ENCODE results near the gene MRPL2. TPM values are rescaled to one million over a fixed set of nuclear protein-coding genes. Genes with fewer than 3 reads are reported as not detected.
A peak's percentile ranks its signal among the peaks of the same experiment; 100 is the strongest.

Gene MRPL2
- polyA plus RNA-seq, 3 donors: 23.9 to 26.9 (median 26.3) TPM

DNA sequence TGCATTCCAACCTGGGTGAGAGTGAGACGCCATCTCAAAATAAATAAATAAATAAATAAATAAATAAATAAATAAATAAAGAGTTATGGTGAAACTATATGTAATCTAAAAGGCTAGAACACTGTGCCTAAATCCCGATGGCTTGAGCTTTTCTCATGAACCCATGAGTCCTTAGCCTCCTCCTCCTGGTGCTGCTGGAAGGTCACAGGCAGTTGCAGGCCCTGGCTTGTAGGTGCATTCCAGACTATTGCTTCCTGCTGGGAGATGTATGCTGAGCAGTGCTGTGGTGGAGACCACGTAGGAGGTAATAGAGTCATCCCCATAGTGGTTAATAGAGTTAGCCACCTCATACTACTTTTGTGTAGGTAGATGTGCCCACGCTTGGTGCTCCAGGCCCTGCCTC, 29.4 kb upstream of the MRPL2 start:
- H4K20me1 ChIP-seq (ENCODE audit: insufficient read depth, low read length): no peaks in the 10 kb centered on the region
- H3K4me3 ChIP-seq (replicated peaks in 1 of 3; ENCODE audit: low read depth in 2 of 3, low read length in 3 of 3): no peak overlapping the region
- no peak overlapping the region for H3K9ac ChIP-seq (ENCODE audit: insufficient read depth, low read length, poor library complexity, severe bottlenecking)
- H3K4me2 ChIP-seq (replicated peaks; ENCODE audit: extremely low read depth, low read length, poor library complexity, severe bottlenecking): no peak overlapping the region
- H3K79me2 ChIP-seq (ENCODE audit: insufficient read depth, low read length): no peaks in the 10 kb centered on the region
- Mint-ChIP-seq H3K27me3 (ENCODE audit: low read depth in 3 of 3) (peaks cover 0 to 2% (median 0%) of the 10 kb centered on the region in 3 donors), H3K36me3 (no peaks in the 10 kb centered on the region), H3K4me1 (peaks cover 5% of the 10 kb centered on the region), H3K27ac (no peak overlapping the region), H3K9me3 (no peaks in the 10 kb centered on the region), H3K4me3 (no peak overlapping the region)
- WGBS (ENCODE audit: insufficient coverage): no CpG with 5 or more reads among the region's 4 CpGs
- H3K9me3 ChIP-seq (replicated peaks in 1 of 2; ENCODE audit: control insufficient read depth in 1 of 2, insufficient read depth in 1 of 2, low read length in 2 of 2): no peaks in the 10 kb centered on the region
- H3K27ac ChIP-seq (ENCODE audit: low read depth in 1 of 2, low read length in 2 of 2): no peak overlapping the region
- H3K36me3 ChIP-seq (replicated peaks in 1 of 2; ENCODE audit: control insufficient read depth in 1 of 2, insufficient read depth in 2 of 2, low read length in 2 of 2): no peaks in the 10 kb centered on the region
- no peak for DNase-seq
- TF ChIP-seq, protein P1, sequence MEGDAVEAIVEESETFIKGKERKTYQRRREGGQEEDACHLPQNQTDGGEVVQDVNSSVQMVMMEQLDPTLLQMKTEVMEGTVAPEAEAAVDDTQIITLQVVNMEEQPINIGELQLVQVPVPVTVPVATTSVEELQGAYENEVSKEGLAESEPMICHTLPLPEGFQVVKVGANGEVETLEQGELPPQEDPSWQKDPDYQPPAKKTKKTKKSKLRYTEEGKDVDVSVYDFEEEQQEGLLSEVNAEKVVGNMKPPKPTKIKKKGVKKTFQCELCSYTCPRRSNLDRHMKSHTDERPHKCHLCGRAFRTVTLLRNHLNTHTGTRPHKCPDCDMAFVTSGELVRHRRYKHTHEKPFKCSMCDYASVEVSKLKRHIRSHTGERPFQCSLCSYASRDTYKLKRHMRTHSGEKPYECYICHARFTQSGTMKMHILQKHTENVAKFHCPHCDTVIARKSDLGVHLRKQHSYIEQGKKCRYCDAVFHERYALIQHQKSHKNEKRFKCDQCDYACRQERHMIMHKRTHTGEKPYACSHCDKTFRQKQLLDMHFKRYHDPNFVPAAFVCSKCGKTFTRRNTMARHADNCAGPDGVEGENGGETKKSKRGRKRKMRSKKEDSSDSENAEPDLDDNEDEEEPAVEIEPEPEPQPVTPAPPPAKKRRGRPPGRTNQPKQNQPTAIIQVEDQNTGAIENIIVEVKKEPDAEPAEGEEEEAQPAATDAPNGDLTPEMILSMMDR (IDR thresholded peaks at IDR 0.05): no peak
- intact Hi-C loops (cut with micrococcal nuclease): no loop called here
- no peak overlapping the region for H2AFZ ChIP-seq (ENCODE audit: insufficient read depth, low read depth, low read length, poor library complexity, severe bottlenecking)
- H3K4me1 ChIP-seq (ENCODE audit: control insufficient read depth in 1 of 2, insufficient read depth in 2 of 2, low read length in 2 of 2): no peaks in the 10 kb centered on the region
- no peaks in the 10 kb centered on the region for H3K27me3 ChIP-seq (ENCODE audit: control insufficient read depth in 2 of 2, insufficient read depth in 2 of 2, low read length in 2 of 2)

DNA sequence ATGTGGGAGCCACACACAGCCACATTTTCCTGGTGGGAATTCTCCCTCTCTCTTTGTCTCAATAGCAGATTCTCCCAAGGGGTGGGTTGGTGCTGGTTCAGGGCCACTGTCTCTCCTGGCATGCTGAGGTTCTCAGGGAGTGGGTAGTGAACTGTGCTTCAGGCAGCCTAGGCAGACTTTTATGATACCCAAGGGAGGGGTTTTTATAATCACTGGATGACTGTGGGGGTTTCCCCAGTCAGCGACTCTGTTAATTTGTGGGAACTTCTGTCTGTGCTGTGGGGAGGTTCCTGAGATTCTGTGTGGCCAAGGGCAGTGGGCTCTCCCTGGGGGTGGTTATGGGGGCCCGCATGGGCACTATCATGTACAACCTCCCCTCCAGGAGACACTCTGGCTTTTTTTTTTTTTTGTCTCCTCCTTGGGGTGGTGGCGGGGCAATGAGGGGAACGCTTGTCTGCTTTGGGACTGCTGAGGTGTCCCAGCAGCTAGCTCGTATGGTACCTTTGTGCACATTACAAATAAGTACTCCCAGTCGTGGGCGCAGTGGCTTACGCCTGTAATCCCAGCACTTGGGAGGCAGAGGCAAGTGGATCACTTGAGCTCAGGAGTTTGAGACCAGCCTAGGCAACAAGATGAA, 26.9 kb upstream of the MRPL2 start:
- Histone ChIP-seq H3K4me1 (ENCODE audit: control insufficient read depth in 1 of 2, insufficient read depth in 2 of 2, low read length in 2 of 2) (no peaks in the 10 kb centered on the region), H3K27me3 (ENCODE audit: control insufficient read depth in 2 of 2, insufficient read depth in 2 of 2, low read length in 2 of 2) (no peaks in the 10 kb centered on the region), H3K4me3 (replicated peaks in 1 of 3; ENCODE audit: low read depth in 2 of 3, low read length in 3 of 3) (no peak overlapping the region), H3K36me3 (replicated peaks in 1 of 2; ENCODE audit: control insufficient read depth in 1 of 2, insufficient read depth in 2 of 2, low read length in 2 of 2) (no peaks in the 10 kb centered on the region), H3K79me2 (ENCODE audit: insufficient read depth, low read length) (no peaks in the 10 kb centered on the region), H3K9ac (ENCODE audit: insufficient read depth, low read length, poor library complexity, severe bottlenecking) (no peak overlapping the region), H3K4me2 (replicated peaks; ENCODE audit: extremely low read depth, low read length, poor library complexity, severe bottlenecking) (no peak overlapping the region), H3K9me3 (replicated peaks in 1 of 2; ENCODE audit: control insufficient read depth in 1 of 2, insufficient read depth in 1 of 2, low read length in 2 of 2) (no peaks in the 10 kb centered on the region), H2AFZ (ENCODE audit: insufficient read depth, low read depth, low read length, poor library complexity, severe bottlenecking) (no peak overlapping the region), H4K20me1 (ENCODE audit: insufficient read depth, low read length) (no peaks in the 10 kb centered on the region), H3K27ac (ENCODE audit: low read depth in 1 of 2, low read length in 2 of 2) (no peak overlapping the region)
- TF ChIP-seq, protein P1 (IDR thresholded peaks at IDR 0.05): no peak
- H3K9me3 Mint-ChIP-seq: no peaks in the 10 kb centered on the region
- H3K36me3 Mint-ChIP-seq: no peaks in the 10 kb centered on the region
- DNase-seq: no peak
- intact Hi-C loops (cut with micrococcal nuclease): no loop called here
- 92% methylated on average over 3 of the region's 8 CpGs for WGBS (ENCODE audit: insufficient coverage)
- no peaks in the 10 kb centered on the region for H3K4me1 Mint-ChIP-seq
- H3K4me3 Mint-ChIP-seq: no peak overlapping the region
- H3K27ac Mint-ChIP-seq: peak overlapping the region in 1 of 7 donors; percentile 3
- H3K27me3 Mint-ChIP-seq (ENCODE audit: low read depth in 3 of 3): peaks cover 0 to 2% (median 0%) of the 10 kb centered on the region in 3 donors

Measured in CD14-positive monocyte (primary cell).